Measurements from ENCODE around the gene ARHGAP25.

The ARHGAP25 gene

GRCh38 chr2:68762100-68762499 is 27.5 kb downstream of the ARHGAP25 start:
- peak overlapping the region; percentile 3 for H3K4me3 ChIP-seq (ENCODE audit: insufficient read depth, low read length, poor library complexity, severe bottlenecking)
- H3F3A ChIP-seq (ENCODE audit: insufficient read depth), result peaks cover 62% of the 10 kb centered on the region
- peak overlapping the region; percentile 99 for H3K27ac ChIP-seq (ENCODE audit: low read depth, low read length)
- peaks cover 24% of the 10 kb centered on the region for H3K79me2 ChIP-seq (ENCODE audit: insufficient read depth, low read length)
- no peaks in the 10 kb centered on the region for H3K9me3 ChIP-seq (ENCODE audit: insufficient read depth, low read length)
- H3K9ac ChIP-seq (ENCODE audit: low read length), result peak overlapping the region; percentile 68
- H3K9me2 ChIP-seq (replicated peaks; ENCODE audit: insufficient read depth, low read length), result no peaks in the 10 kb centered on the region
- TF ChIP-seq CTCF (IDR thresholded peaks at IDR 0.05; ENCODE audit: insufficient read depth, low read length, poor library complexity, severe bottlenecking) (no peak), EZH2phosphoT487 (conservative IDR thresholded peaks at IDR 0.05; ENCODE audit: low read length) (no peak)
- no peaks in the 10 kb centered on the region for H3K27me3 ChIP-seq (ENCODE audit: low read length)
- H2AFZ ChIP-seq (ENCODE audit: low read depth, low read length, severe bottlenecking), result no peak overlapping the region
- H4K20me1 ChIP-seq (ENCODE audit: low read depth, low read length), result no peaks in the 10 kb centered on the region
- peaks cover 8% of the 10 kb centered on the region; the same call in 1 of the 2 replicates for H3K36me3 ChIP-seq (ENCODE audit: low read length)
- H3K4me2 ChIP-seq (ENCODE audit: low read depth, low read length, poor library complexity, severe bottlenecking), result peak overlapping the region; percentile 82

- Histone ChIP-seq H3K36me3 (ENCODE audit: low read length) (peaks cover 4% of the 10 kb centered on the region; the same call in 1 of the 2 replicates), H3F3A (ENCODE audit: insufficient read depth) (peaks cover 68% of the 10 kb centered on the region), H3K4me2 (ENCODE audit: low read depth, low read length, poor library complexity, severe bottlenecking) (peak overlapping the region; percentile 82), H3K9ac (ENCODE audit: low read length) (peak overlapping the region; percentile 68), H3K79me2 (ENCODE audit: insufficient read depth, low read length) (peaks cover 25% of the 10 kb centered on the region), H3K4me3 (ENCODE audit: insufficient read depth, low read length, poor library complexity, severe bottlenecking) (peak overlapping the region; percentile 3), H3K9me3 (ENCODE audit: insufficient read depth, low read length) (no peaks in the 10 kb centered on the region), H2AFZ (ENCODE audit: low read depth, low read length, severe bottlenecking) (no peak overlapping the region), H4K20me1 (ENCODE audit: low read depth, low read length) (no peaks in the 10 kb centered on the region), H3K27me3 (ENCODE audit: low read length) (no peaks in the 10 kb centered on the region), H3K27ac (ENCODE audit: low read depth, low read length) (peak overlapping the region; percentile 99), H3K9me2 (replicated peaks; ENCODE audit: insufficient read depth, low read length) (no peaks in the 10 kb centered on the region)
- TF ChIP-seq CTCF (IDR thresholded peaks at IDR 0.05; ENCODE audit: insufficient read depth, low read length, poor library complexity, severe bottlenecking), result no peak
- TF ChIP-seq EZH2phosphoT487 (conservative IDR thresholded peaks at IDR 0.05; ENCODE audit: low read length), result no peak
These were observed 28.1 kb downstream of the ARHGAP25 start for GRCh38 chr2:68762665-68763064.

- peak overlapping the region; percentile 82 for H3K4me2 ChIP-seq (ENCODE audit: low read depth, low read length, poor library complexity, severe bottlenecking)
- peaks cover 78% of the 10 kb centered on the region for H3F3A ChIP-seq (ENCODE audit: insufficient read depth)
- H3K27me3 ChIP-seq (ENCODE audit: low read length), result no peaks in the 10 kb centered on the region
- H3K36me3 ChIP-seq (ENCODE audit: low read length), result no peaks in the 10 kb centered on the region
- peaks cover 40% of the 10 kb centered on the region for H3K79me2 ChIP-seq (ENCODE audit: insufficient read depth, low read length)
- H2AFZ ChIP-seq (ENCODE audit: low read depth, low read length, severe bottlenecking), result peak overlapping the region; percentile 2
- H3K9me2 ChIP-seq (replicated peaks; ENCODE audit: insufficient read depth, low read length), result no peaks in the 10 kb centered on the region
- H3K27ac ChIP-seq (ENCODE audit: low read depth, low read length), result peak overlapping the region; percentile 99
- H3K4me3 ChIP-seq (ENCODE audit: insufficient read depth, low read length, poor library complexity, severe bottlenecking), result peak overlapping the region; percentile 47
- no peaks in the 10 kb centered on the region for H4K20me1 ChIP-seq (ENCODE audit: low read depth, low read length)
- no peaks in the 10 kb centered on the region for H3K9me3 ChIP-seq (ENCODE audit: insufficient read depth, low read length)
- TF ChIP-seq CTCF (IDR thresholded peaks at IDR 0.05; ENCODE audit: insufficient read depth, low read length, poor library complexity, severe bottlenecking), result no peak
- TF ChIP-seq EZH2phosphoT487 (conservative IDR thresholded peaks at IDR 0.05; ENCODE audit: low read length), result no peak
- H3K9ac ChIP-seq (ENCODE audit: low read length), result peak overlapping the region; percentile 68
These were observed 29.6 kb downstream of the ARHGAP25 start for GRCh38 chr2:68764041-68764805.

Data from SU-DHL-6 (cell line).